Limb (tissue), 2 donors: ENCODE data around the gene DUSP5.

Source experiments
- DNase-seq, 2 donors: peaks; one replicate each; pipeline ENCODE4 v3.0.0-alpha.2; 2016; ENCODE audit errors: extremely low spot score in 2 of 2

The DUSP5 gene

DNA sequence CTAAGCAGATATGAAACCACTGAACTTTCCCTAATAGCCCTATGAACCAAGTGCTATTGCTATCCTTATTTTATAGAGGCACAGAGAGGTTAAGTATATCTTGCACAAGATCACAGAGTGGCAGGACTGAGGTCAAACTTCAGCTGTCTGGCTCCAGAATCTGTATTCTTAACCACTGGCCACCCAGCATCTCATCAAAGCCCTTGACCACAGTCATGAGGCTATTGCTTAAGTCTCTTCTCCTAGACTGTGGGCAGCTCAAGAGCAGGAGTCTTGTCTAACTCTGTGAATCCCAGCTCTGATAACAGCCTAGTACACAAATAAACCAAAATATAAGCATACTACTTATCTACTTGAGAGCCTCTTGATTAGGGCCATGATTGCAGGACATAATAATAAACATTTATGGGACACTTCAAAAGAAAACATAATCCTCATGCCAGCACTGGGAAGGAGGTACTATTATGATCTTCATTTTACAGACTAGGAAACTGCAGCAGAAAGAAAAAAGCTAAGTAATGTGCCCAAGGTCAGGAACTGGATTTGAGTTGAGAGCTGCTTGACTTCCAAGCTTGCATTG lies 47.3 kb downstream of the DUSP5 start:
- DNase-seq, result no peak

- no peak for DNase-seq
Observed at GRCh38 chr10:110546077-110546476, 48.4 kb downstream of the DUSP5 start.

DNA sequence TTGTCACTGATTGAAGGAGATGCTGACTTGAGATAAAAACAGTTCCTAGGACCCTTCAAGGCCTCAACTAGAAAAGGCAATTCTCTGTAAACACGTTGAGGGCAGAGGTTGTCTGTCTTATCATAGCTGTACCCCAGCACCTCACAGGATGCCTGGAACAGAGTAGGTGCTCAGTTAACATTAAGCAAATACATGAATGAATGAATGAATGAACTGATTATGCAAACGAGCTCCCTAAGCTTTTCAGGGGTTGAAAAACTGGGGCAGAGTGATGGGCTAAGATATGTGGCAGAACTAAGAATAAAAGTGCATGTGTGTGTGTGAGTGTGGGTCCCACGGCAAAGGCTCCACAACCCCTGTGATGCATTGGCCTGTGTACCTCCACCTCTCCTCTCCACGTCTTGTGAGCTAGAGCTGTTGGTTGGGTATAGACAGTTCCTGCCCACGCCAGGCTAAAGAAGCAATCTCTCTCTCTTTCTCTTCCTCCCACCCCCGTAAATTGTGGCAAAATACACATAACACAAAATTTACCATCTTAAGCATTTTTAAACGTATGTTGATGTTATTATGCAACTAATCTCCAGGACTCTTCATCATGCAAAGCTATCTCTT lies 48.9 kb downstream of the DUSP5 start:
- no peak for DNase-seq

DNA sequence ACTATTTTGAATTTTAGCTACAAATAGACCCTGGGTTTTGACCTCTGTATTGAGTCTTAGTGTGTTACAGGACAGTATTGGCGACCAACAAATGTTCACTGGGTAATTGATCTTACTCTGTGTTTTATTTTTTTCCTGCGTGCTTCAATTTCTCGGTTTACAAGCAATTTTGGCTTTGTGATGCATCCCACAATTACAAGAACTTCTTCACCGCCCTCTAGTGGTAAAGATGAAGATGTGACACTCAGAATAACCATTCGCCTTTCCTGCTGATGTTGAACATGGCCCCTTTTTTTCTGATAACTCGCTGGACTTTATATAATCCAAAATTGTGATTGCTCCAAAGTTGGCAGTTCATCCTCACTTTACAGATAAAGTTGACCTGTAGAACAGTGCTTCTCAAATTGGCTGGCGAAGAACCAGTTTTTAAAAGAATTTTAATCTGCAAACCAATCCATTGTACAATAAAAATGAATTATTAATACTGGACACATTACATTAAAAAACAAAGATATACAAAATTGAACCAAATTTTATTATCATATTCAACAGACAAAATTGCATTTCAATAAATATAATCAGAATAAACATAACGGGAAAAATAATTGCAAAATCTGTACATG lies 49.5 kb downstream of the DUSP5 start:
- peak in 1 of 2 donors; percentile 82 for DNase-seq

DNA sequence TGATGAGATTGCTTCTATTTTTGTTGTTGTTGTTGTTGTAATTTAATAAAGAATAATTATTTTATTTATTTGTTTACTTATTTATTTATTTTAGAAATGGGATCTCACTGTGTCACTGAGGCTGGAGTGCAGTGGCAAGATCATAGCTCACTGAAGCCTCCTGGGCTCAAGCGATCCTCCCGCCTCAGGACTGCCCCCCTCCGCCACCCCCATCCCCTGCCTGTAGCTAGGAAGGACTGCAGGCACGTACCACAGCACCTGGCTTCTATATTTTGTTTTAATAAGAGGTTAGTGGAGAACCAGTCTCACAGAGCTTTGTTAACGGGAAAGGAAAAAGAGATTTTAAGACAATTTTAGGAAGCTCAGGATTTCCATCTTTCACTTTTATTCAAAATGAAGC lies 50.3 kb downstream of the DUSP5 start:
- DNase-seq, result no peak

DNA sequence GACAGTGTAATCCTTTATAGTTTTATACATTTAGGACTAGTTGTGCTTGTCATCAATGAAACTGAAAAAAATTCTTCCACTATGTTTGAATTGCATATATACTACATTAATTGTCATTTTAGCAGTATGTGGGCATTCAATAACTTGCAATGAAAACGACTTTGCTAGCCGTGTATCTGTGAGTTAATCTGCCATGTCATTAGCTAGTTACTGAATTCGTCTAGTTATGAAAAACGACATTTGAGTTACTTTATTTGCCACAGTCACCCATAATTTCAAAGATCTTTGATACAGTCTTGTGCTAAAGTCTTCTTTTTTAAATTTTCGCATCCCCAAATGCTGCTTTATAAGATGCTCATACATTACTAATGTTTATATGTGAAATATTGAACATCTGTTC lies 51.5 kb downstream of the DUSP5 start:
- no peak for DNase-seq

- no peak for DNase-seq
Observed at GRCh38 chr10:110553905-110554304, 56.2 kb downstream of the DUSP5 start.

DNA sequence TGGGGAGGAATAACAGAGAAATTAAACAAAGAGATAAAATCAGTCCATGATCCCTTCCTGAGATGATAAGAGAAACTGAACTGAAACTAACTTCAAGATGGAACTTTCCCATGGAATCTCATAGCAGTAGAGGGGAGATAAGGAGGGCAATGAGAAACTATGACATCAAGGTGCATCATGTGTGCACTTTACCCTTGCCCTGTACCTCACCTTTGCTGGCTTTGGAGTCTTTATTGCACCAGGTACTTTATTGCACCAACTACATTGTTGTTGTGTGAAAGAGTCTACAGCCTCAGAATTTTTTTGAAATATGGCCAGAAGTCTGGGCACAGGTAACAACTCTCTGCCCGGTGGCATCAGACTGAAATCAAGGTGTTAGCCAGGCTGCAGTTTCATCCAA lies 58.6 kb downstream of the DUSP5 start:
- no peak for DNase-seq

DNA sequence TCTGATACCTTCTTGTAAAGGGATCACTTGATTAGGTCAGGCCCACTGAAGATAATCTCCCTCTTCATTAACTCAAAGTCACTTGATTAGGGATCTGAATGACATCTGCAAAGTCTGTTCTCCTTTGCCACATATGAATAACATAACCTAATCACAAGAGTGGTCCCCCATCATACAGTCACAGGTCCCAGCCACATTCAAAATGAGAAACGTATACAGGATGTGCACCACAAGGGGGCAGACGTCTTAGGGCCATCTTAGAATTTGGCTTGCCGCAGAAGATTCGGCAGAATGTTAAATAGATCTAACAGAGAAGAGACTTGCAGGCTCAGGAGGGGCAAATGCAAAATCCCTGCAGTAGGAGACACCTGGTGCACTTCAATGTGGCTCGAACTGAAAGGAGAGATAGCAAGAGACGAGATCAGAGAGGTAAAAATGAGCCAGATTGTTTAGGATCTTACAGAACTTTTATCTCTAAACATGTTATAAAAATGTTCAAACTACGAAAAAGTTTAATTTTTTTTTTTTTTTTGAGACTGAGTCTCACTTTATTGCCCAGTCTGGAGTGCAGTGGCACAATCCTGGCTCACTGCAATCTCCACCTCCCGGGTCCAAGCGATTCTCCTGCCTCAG lies 59.4 kb downstream of the DUSP5 start:
- DNase-seq, result peak; percentile 34 to 45

DNA sequence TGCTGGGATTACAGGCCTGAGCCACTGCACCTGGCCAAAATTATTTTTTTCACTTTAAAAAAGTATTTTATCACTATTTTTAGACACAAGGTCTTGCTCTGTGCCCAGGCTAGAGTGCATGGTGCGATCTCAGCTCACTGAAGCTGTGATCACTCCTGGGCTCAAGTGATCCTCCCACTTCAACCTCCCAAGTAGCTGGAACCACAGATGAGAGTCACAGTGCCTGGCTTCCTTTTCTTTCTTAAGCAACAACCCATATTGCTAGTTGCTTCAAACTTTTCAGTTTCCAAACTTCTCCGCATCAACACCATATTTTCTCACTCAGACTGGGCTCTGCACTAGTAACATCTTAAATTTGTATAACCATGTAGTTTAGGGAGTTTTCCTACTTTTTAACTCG lies 60.3 kb downstream of the DUSP5 start:
- DNase-seq, result no peak

DNA sequence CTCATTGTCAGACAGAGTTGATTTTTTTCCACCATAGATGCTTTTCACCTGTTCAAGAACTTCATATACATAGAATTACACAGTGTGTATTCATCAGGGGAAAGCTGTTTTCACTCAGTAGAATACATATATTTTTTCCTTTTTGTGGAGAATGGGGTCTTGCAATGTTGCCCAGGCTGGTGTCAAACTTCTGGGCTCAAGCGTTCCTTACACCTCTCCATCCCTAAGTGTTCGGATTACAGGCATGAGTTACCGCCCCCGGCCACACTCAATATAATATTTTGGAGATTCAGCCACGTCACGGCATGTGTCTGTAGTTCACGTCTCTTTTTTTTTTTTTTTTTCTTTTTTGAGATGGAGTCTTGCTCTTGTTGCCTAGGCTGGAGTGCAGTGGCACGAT lies 62.3 kb downstream of the DUSP5 start:
- DNase-seq, result no peak
